ENCODE measurements around the gene ARHGEF26. TPM values are rescaled to one million over a fixed set of nuclear protein-coding genes. Genes with fewer than 3 reads are reported as not detected.

The ARHGEF26 gene
- total RNA-seq, 2 experiments from 2014 or later, result 0.25 to 0.45 TPM

- H3K4me3 Mint-ChIP-seq, result no peak overlapping the region
- H3K36me3 Mint-ChIP-seq (ENCODE audit: low read depth), result no peaks in the 10 kb centered on the region
- no peak for DNase-seq
- CTCF ChIA-PET, result no interaction called here
- intact Hi-C loops (cut with micrococcal nuclease), result no loop called here
- H3K27me3 Mint-ChIP-seq (ENCODE audit: low read depth), result peaks cover 16% of the 10 kb centered on the region
- H3K4me1 Mint-ChIP-seq (ENCODE audit: low read depth), result no peaks in the 10 kb centered on the region
- no peak overlapping the region for H3K27ac Mint-ChIP-seq
- H3K9me3 Mint-ChIP-seq, result no peaks in the 10 kb centered on the region
Observed at GRCh38 chr3:154176036-154176435, 54.8 kb downstream of the ARHGEF26 start.

- Mint-ChIP-seq H3K27me3 (ENCODE audit: low read depth) (peaks cover 13% of the 10 kb centered on the region), H3K36me3 (ENCODE audit: low read depth) (no peaks in the 10 kb centered on the region), H3K4me1 (ENCODE audit: low read depth) (no peaks in the 10 kb centered on the region), H3K27ac (no peak overlapping the region), H3K4me3 (no peak overlapping the region), H3K9me3 (no peaks in the 10 kb centered on the region)
- CTCF ChIA-PET, result no interaction called here
- intact Hi-C loops (cut with micrococcal nuclease), result no loop called here
- no peak for DNase-seq
Observed at GRCh38 chr3:154177406-154177805, 56.2 kb downstream of the ARHGEF26 start.

- Mint-ChIP-seq H3K4me1 (ENCODE audit: low read depth) (no peaks in the 10 kb centered on the region), H3K9me3 (no peaks in the 10 kb centered on the region), H3K4me3 (no peak overlapping the region), H3K36me3 (ENCODE audit: low read depth) (no peaks in the 10 kb centered on the region), H3K27ac (no peak overlapping the region), H3K27me3 (ENCODE audit: low read depth) (peaks cover 16% of the 10 kb centered on the region)
- no peak for DNase-seq
- CTCF ChIA-PET, result no interaction called here
- intact Hi-C loops (cut with micrococcal nuclease), result no loop called here
Observed at GRCh38 chr3:154178172-154178571, 57.0 kb downstream of the ARHGEF26 start.

- CTCF ChIA-PET, result no interaction called here
- Mint-ChIP-seq H3K27ac (no peak overlapping the region), H3K36me3 (ENCODE audit: low read depth) (no peaks in the 10 kb centered on the region), H3K4me3 (no peak overlapping the region), H3K4me1 (ENCODE audit: low read depth) (no peaks in the 10 kb centered on the region), H3K9me3 (no peaks in the 10 kb centered on the region), H3K27me3 (ENCODE audit: low read depth) (peaks cover 11% of the 10 kb centered on the region)
- intact Hi-C loops (cut with micrococcal nuclease), result no loop called here
- no peak for DNase-seq
Observed at GRCh38 chr3:154180836-154181691, 59.9 kb downstream of the ARHGEF26 start.

- H3K4me1 Mint-ChIP-seq (ENCODE audit: low read depth), result no peaks in the 10 kb centered on the region
- no peaks in the 10 kb centered on the region for H3K36me3 Mint-ChIP-seq (ENCODE audit: low read depth)
- H3K4me3 Mint-ChIP-seq, result no peak overlapping the region
- DNase-seq, result no peak
- CTCF ChIA-PET, result no interaction called here
- intact Hi-C loops (cut with micrococcal nuclease), result no loop called here
- peaks cover 10% of the 10 kb centered on the region for H3K27me3 Mint-ChIP-seq (ENCODE audit: low read depth)
- no peak overlapping the region for H3K27ac Mint-ChIP-seq
- H3K9me3 Mint-ChIP-seq, result no peaks in the 10 kb centered on the region
Observed at GRCh38 chr3:154182322-154182922, 61.2 kb downstream of the ARHGEF26 start.

GRCh38 chr3:154182975-154183374 lies 61.8 kb downstream of the ARHGEF26 start:
- Mint-ChIP-seq H3K9me3 (no peaks in the 10 kb centered on the region), H3K4me1 (ENCODE audit: low read depth) (no peaks in the 10 kb centered on the region), H3K27ac (no peak overlapping the region), H3K4me3 (no peak overlapping the region), H3K27me3 (ENCODE audit: low read depth) (peaks cover 8% of the 10 kb centered on the region), H3K36me3 (ENCODE audit: low read depth) (no peaks in the 10 kb centered on the region)
- CTCF ChIA-PET, result no interaction called here
- no peak for DNase-seq
- intact Hi-C loops (cut with micrococcal nuclease), result no loop called here

- Mint-ChIP-seq H3K4me3 (no peak overlapping the region), H3K4me1 (ENCODE audit: low read depth) (no peaks in the 10 kb centered on the region), H3K27ac (no peak overlapping the region), H3K36me3 (ENCODE audit: low read depth) (no peaks in the 10 kb centered on the region), H3K9me3 (no peaks in the 10 kb centered on the region), H3K27me3 (ENCODE audit: low read depth) (peaks cover 8% of the 10 kb centered on the region)
- CTCF ChIA-PET, result no interaction called here
- intact Hi-C loops (cut with micrococcal nuclease), result no loop called here
- DNase-seq, result no peak
Observed at GRCh38 chr3:154184582-154184981, 63.4 kb downstream of the ARHGEF26 start.

GRCh38 chr3:154188437-154188836 lies 67.2 kb downstream of the ARHGEF26 start:
- H3K4me1 Mint-ChIP-seq (ENCODE audit: low read depth), result no peaks in the 10 kb centered on the region
- peaks cover 3% of the 10 kb centered on the region for H3K27me3 Mint-ChIP-seq (ENCODE audit: low read depth)
- no peak overlapping the region for H3K4me3 Mint-ChIP-seq
- H3K27ac Mint-ChIP-seq, result no peak overlapping the region
- H3K9me3 Mint-ChIP-seq, result no peaks in the 10 kb centered on the region
- CTCF ChIA-PET, result no interaction called here
- intact Hi-C loops (cut with micrococcal nuclease), result no loop called here
- H3K36me3 Mint-ChIP-seq (ENCODE audit: low read depth), result no peaks in the 10 kb centered on the region
- no peak for DNase-seq

GRCh38 chr3:154188846-154189245 lies 67.7 kb downstream of the ARHGEF26 start:
- Mint-ChIP-seq H3K9me3 (no peaks in the 10 kb centered on the region), H3K4me3 (no peak overlapping the region), H3K4me1 (ENCODE audit: low read depth) (no peaks in the 10 kb centered on the region), H3K27ac (no peak overlapping the region), H3K36me3 (ENCODE audit: low read depth) (no peaks in the 10 kb centered on the region), H3K27me3 (ENCODE audit: low read depth) (peaks cover 3% of the 10 kb centered on the region)
- no peak for DNase-seq
- CTCF ChIA-PET, result no interaction called here
- intact Hi-C loops (cut with micrococcal nuclease), result no loop called here

GRCh38 chr3:154191520-154191919 lies 70.3 kb downstream of the ARHGEF26 start:
- Mint-ChIP-seq H3K27ac (no peak overlapping the region), H3K36me3 (ENCODE audit: low read depth) (no peaks in the 10 kb centered on the region), H3K9me3 (no peaks in the 10 kb centered on the region), H3K4me3 (no peak overlapping the region), H3K4me1 (ENCODE audit: low read depth) (no peaks in the 10 kb centered on the region), H3K27me3 (ENCODE audit: low read depth) (peaks cover 6% of the 10 kb centered on the region)
- DNase-seq, result no peak
- CTCF ChIA-PET, result no interaction called here
- intact Hi-C loops (cut with micrococcal nuclease), result no loop called here

- no peak for DNase-seq
- H3K27ac Mint-ChIP-seq, result no peak overlapping the region
- intact Hi-C loops (cut with micrococcal nuclease), result no loop called here
- no peaks in the 10 kb centered on the region for H3K9me3 Mint-ChIP-seq
- H3K4me3 Mint-ChIP-seq, result no peak overlapping the region
- CTCF ChIA-PET, result no interaction called here
- H3K27me3 Mint-ChIP-seq (ENCODE audit: low read depth), result peaks cover 6% of the 10 kb centered on the region
- H3K36me3 Mint-ChIP-seq (ENCODE audit: low read depth), result no peaks in the 10 kb centered on the region
- no peaks in the 10 kb centered on the region for H3K4me1 Mint-ChIP-seq (ENCODE audit: low read depth)
Observed at GRCh38 chr3:154192225-154192624, 71.0 kb downstream of the ARHGEF26 start.

- Mint-ChIP-seq H3K4me1 (ENCODE audit: low read depth) (no peaks in the 10 kb centered on the region), H3K27ac (no peak overlapping the region), H3K27me3 (ENCODE audit: low read depth) (peaks cover 6% of the 10 kb centered on the region), H3K4me3 (no peak overlapping the region), H3K9me3 (no peaks in the 10 kb centered on the region), H3K36me3 (ENCODE audit: low read depth) (no peaks in the 10 kb centered on the region)
- intact Hi-C loops (cut with micrococcal nuclease), result no loop called here
- DNase-seq, result no peak
- CTCF ChIA-PET, result interaction anchor here (0.6 kb wide), 1 partner anchor 66 kb away, joined by 3 read pairs; no protein-coding TSS in a partner anchor
Observed at GRCh38 chr3:154193000-154193615, 71.9 kb downstream of the ARHGEF26 start.

- H3K4me3 Mint-ChIP-seq, result no peak overlapping the region
- no peaks in the 10 kb centered on the region for H3K36me3 Mint-ChIP-seq (ENCODE audit: low read depth)
- intact Hi-C loops (cut with micrococcal nuclease), result no loop called here
- H3K27ac Mint-ChIP-seq, result no peak overlapping the region
- no peak for DNase-seq
- peaks cover 6% of the 10 kb centered on the region for H3K27me3 Mint-ChIP-seq (ENCODE audit: low read depth)
- CTCF ChIA-PET, result no interaction called here
- no peaks in the 10 kb centered on the region for H3K4me1 Mint-ChIP-seq (ENCODE audit: low read depth)
- no peaks in the 10 kb centered on the region for H3K9me3 Mint-ChIP-seq
Observed at GRCh38 chr3:154194877-154195276, 73.7 kb downstream of the ARHGEF26 start.
